ENCODE results near the gene MAPT.

GRCh38 chr17:45908935-45909334 is 14.6 kb downstream of the MAPT start:
- no peak for TF ChIP-seq CTCF (IDR thresholded peaks at IDR 0.05 in 2 of 3, conservative IDR thresholded peaks at IDR 0.05 in 1 of 3; ENCODE audit: borderline replicate concordance in 1 of 3, insufficient read depth in 1 of 3, low read depth in 2 of 3, low read length in 2 of 3)
- TF ChIP-seq, protein P1, sequence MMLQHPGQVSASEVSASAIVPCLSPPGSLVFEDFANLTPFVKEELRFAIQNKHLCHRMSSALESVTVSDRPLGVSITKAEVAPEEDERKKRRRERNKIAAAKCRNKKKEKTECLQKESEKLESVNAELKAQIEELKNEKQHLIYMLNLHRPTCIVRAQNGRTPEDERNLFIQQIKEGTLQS (IDR thresholded peaks at IDR 0.05): no peak
- no peak for TF ChIP-seq EZH2 (IDR thresholded peaks at IDR 0.05)
- no peak for TF ChIP-seq ZFX (IDR thresholded peaks at IDR 0.05)
- TF ChIP-seq POLR2AphosphoS5 (IDR thresholded peaks at IDR 0.05; ENCODE audit: low read depth, low read length): no peak
- no peak for TF ChIP-seq EGR1 (IDR thresholded peaks at IDR 0.05; ENCODE audit: low read depth)
- TF ChIP-seq POLR2A (IDR thresholded peaks at IDR 0.05; ENCODE audit: borderline replicate concordance, extremely low read depth, insufficient read depth, insufficient read length): no peak
- TF ChIP-seq YY1 (IDR thresholded peaks at IDR 0.05; ENCODE audit: extremely low read depth, insufficient replicate concordance, low read depth, low read length): no peak

All from HCT116 (cell line).